RPMI8226 (cell line): Measurements from ENCODE around the gene SCFD2.
A peak's percentile ranks its signal among the peaks of the same experiment; 100 is the strongest.

ENCODE experiments used
- DNase-seq: peaks from one replicate; pipeline ENCODE4 v3.0.0-alpha.2; 2015

Gene SCFD2

GRCh38 chr4:52946855-52947254, 419.0 kb downstream of the SCFD2 start:
- no peak for DNase-seq

- no peak for DNase-seq
These were observed 419.9 kb downstream of the SCFD2 start for GRCh38 chr4:52945982-52946381.

DNA sequence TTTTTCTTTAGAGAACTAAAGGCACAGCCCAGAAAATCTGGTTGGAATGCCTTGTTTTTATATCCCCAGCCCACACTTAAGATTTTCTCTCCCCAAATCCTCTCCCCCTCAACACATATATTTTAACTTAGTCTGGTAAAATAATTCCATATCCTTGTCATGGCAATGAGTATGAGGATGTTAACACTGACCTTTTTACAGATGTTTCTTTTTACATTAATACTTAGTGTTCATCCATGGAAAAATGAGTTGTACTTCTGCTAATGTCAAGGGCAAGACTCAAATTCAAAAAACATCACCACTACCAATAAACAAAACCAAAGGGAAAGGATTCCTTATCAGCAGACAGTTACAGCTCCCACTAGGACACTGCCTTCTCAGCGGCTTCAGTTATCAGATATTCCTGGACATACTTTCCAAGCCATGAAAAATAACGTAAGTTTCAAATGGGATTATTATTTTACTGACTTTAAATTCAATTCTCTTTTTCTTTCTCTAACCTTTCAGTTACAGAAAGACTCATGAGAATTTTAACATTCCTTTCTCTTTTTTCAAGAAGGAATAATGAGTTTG, 420.4 kb downstream of the SCFD2 start:
- DNase-seq = no peak

DNA sequence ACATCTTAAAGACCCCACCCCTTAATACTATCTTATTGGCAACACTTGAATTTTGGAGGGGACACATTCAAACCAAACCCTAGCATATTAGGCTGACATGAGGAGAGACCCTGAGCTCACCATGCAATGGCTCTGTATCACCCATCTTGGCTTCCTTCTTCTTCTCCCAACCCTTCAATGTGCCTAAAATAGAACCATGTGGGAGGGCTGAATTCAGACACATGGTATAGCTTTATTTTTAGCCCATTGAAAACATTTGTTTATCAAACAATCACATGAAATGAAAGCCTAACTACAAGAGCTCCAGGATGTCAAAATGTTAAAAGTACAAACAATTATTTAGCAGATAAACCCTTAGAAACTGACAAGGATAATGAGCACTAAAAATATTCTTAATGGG, 422.2 kb downstream of the SCFD2 start:
- DNase-seq = no peak

- DNase-seq = no peak
These were observed 422.9 kb downstream of the SCFD2 start for GRCh38 chr4:52942936-52943335.

DNA sequence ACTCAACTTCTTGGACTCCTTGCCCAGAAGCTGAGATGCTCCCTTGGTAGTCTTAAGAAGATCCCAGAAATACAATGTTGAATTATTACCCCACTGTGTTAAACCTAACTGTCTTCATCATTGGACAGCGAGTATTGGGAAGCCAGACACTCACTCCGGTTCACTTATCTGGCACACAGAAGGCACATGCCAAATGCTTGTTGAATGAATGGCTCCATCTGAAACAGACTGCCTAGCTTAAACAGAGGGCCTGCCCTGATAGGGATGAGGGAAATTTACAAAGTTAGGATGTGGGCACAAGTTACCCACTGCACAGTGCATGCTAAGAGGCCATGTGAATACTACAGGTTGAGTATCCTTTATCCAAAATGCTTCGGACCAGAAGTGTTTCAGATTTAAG, 424.4 kb downstream of the SCFD2 start:
- DNase-seq = no peak

DNA sequence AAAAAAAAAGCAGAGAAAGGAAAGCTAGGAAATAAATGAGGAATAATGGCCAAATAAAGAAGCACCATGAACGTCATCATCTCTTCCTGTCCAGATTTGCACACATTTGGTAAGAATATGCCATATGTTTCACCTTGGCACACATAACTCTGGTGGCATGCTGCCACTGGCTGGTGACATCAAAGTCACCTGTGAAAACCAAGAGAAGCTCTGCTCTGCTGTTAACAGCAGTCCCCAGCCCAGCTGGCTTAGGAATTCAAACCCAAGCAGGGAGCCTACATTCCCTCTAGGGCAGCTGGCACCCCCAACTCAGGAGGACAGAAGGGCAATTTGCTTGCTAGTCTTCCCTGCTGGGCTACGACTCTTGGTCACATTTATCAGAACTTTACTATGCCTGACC, 426.1 kb downstream of the SCFD2 start:
- no peak for DNase-seq

DNA sequence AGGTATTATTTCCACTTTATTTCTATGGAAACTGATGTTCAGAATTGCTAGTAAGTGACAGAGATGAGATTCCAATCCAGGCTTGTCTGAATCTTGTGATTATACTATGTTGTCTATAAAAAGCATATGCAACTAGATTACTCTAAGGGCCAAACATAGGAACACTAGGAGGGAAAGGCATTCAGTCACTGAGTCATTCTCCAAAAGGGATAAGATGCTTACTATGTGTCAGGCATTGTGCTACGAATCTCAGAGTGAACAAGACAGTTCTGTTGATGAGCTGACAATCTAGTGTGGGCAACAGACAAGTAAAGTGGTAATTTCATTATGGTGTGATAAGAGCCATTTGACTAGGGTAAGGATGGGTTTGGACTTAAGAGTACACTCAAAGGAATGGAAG, 426.5 kb downstream of the SCFD2 start:
- no peak for DNase-seq

- DNase-seq = no peak
These were observed 428.0 kb downstream of the SCFD2 start for GRCh38 chr4:52937829-52938228.

DNA sequence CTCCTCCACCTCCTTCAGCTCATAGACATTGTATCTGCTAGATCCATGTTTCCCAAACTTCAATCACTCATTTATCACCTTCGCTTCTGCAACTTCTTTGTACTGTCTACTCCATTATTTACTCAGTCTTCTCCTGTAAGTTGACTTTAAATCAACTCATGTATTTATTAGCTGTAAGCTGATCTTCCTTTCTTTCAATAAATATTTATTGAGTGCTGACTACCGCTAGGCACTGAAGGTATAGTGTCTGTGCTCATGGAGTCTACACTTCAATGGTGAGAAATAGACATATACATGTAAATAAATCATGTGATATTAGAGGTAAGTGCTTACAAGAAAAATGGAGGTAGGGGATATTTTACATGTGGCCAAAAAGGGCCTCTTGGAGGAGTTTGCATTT, 429.1 kb downstream of the SCFD2 start:
- no peak for DNase-seq

- DNase-seq = no peak
These were observed 430.5 kb downstream of the SCFD2 start for GRCh38 chr4:52935317-52935716.

DNA sequence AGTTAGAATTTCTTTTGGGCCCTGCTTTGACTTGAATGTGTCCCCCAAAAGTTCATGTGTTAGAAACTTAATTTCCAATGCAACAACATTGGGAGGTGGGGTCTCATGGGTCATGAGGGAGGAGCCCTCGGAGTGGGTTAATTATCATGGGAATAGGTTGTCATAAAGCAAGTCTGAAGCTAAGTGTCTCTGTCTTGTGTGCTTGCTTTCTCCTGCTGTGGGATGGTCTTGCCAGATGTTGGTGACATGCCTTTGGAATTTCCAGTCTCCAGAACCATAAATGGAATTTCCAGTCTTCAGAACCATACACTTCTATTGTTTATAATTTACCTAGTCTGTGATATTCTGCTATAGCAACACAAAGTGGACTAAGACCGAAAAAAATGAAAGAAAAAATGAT, 432.1 kb downstream of the SCFD2 start:
- DNase-seq = no peak

DNA sequence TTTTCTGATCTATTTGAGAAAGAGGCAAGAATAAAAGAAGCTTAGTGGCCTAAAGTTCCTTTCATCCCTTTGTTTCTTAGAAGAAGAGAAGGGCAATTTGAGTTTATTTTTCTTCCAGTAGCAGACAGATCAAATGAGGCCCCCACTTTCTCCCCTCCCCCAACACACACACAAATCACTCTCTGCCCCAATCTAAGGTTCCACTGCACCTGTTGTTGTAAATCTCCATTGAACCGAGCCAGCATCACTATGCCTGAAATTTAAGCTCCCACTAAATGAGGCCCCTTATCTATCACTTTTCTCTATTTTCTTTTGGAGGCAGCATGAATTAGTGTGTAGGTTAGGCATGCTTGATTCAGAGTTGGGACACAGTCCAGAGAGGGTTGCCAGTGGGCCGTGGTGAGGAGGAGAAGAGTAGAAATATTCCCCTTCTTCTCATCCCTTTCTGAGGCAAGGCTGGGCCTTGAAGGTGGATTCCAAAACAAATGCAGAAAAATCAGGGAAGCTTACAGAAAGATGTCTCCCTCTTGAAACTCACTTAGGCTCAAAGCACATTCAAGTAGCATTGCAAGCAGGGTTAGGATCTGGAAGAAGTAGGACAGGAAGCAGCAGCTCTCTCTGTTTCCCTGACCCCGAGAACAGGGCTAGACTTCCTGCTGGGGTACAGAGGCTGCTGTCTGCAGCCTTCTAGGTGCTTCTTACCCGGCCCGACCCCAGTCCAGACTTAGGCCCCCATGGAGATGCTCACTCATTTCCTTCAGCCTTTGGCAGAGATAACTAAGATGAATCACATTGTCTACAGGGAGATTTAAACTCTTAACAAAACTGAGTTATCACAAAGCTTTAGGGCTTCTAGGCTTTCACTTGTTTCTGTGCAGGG, 433.0 kb downstream of the SCFD2 start:
- DNase-seq = no peak

- DNase-seq = no peak
These were observed 434.6 kb downstream of the SCFD2 start for GRCh38 chr4:52931243-52931642.

GRCh38 chr4:52926196-52926974, 439.5 kb downstream of the SCFD2 start:
- DNase-seq = no peak

DNA sequence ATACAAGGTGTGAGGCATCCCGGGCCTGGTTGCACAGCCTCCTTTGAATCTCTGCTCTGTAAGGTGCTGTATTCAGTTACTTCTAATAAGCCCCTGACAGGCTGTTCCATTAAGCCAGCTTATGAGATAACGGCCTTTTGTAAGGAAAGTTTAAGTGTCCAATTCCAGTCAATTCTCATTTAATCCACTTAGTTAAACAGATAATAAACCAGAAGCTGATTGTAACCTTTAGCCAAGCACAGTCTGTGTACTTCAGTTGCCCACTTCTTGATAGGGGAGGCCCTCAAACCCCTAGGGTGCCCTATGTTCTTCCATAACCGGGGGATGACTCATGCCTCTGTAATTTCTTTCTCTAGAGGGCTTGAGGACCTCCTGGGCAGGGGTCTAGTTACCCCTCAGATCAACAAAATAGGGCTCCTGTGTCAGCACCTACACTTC, 440.3 kb downstream of the SCFD2 start:
- DNase-seq = no peak

DNA sequence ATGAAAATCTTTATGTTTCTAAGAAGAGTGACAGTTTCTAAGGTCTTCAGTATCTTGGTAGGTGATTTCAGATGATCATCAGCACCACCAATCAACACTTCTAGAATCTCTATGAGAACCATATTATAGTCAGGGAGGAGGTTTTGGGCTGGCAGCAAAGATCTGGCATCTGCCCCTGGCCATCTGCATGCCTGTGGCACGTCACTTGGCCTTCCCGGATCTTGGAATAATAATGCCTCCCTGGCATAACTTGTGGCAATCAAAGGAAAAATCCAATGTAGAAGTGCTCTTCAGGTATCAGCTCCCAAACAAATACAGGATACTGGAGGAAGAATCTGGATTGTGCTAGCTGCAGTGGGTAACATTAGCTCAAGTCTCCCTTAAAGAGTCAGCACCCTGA, 446.4 kb downstream of the SCFD2 start:
- no peak for DNase-seq

DNA sequence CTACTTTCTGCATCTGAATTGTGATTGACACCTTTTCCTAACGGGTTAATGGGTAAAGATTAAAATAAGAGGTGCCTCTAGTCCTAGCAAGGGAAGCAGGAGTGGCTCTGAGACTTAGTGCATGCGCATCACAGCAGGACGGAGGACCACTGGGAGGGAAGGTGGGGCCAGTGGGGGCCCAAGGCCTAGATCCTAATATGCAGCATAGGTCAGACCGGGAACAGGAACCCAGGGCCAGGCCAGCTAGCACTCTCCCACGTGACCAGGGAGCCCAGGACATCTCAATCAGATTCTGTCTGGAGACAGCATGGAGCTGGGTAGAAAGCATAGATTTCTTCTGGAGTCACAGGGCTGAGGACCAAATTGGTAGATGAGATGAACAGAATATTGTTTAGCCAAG, 448.0 kb downstream of the SCFD2 start:
- no peak for DNase-seq

- DNase-seq = no peak
These were observed 450.0 kb downstream of the SCFD2 start for GRCh38 chr4:52915730-52916300.

GRCh38 chr4:52915191-52915590, 450.7 kb downstream of the SCFD2 start:
- no peak for DNase-seq

DNA sequence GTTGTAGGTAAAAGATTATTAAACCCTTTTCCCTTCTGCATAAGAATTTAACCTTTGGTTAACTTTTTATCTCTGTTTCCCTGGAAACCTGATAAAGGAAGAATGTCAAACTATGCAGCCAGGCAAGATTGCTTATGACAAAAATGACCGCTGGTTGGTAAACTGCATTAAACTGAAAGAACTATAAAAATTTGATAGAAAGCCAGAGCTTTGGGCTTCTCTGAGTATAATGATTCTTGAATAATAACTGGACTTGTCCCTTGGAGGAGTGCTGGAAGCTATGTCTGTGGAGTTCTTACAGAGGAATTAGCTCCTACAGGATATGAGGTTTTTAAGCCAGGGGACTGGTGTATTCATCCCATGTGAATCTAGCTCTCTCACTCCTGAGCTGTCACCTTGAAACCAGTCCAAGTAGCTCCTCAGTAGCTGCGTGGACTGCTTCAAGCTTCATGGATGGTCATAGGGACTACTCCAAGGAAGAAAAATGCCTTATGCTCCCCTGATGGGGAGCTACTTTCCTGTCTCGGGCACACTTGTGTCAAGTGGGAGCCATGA, 451.7 kb downstream of the SCFD2 start:
- no peak for DNase-seq

DNA sequence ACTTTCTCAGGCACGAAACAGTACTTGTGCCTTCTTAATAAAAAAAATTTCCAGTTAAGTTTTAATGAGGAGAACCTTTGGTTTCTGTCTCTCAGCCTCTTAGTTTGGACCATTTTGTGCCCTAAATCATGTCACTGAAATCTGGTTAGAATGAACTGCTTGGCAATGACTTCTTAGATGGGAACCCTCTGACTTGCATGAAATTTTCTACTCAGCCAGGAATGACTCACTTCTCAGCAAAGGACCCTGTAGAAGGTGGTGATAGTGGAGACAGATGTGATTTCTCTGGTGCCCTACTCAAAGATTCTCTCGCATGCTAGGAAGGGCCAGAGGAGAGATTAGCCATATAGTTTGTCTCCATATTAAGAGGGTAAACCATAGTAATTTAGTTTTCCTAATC, 453.3 kb downstream of the SCFD2 start:
- no peak for DNase-seq

DNA sequence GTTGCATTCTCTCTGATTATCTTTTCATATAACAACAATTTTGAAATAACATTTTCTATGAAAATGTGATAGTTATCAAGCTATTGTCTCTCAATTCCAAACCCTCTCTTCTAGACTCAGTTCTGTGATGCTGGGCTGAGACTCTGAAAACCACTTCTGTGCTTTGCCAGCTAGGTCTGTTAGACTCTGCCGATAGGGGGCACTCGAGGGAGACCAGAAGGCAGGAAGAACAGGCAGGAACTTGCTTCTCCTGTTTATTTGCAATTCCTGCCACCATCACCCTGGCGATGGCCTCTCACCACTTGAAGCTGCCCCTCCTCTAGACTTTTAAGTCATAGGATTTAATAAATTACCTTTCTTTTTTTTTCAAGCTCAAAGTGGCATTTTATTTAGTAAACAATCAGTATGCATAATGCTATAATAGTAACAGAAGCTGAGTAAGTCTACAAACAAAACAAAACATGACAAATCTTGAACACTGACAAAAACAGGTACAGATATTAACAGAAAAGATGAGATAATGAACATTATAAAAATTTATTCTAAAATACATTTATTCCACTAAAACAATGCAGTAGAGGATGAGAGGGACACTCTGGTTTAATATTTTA, 454.1 kb downstream of the SCFD2 start:
- peak; percentile 73 for DNase-seq
